GM12878 (cell line): Measurements from ENCODE around the gene THAP5. TPM values are rescaled to one million over a fixed set of nuclear protein-coding genes. Genes with fewer than 3 reads are reported as not detected.

ENCODE experiments used
- ATAC-seq: fragments of 200-7000 bp; cut with Tn5 transposase; 3 replicates; pipeline ENCODE4 v1.9.1; 2020; ENCODE audit warnings: mild to moderate bottlenecking, moderate library complexity
- BruUV-seq: library from RNA; stranded (reverse); fragments of 400-500 nt; replicated peaks from 2 replicates; lab custom pipeline; 2021; lab: Mats Ljungman, UMichigan
- CTCF ChIA-PET: fragments of 300-600 bp; sonication (Branson Sonifier 250); formaldehyde crosslinking; extraction: SDS; loops from one replicate; lab custom pipeline; 2021; ENCODE audit warnings: inconsistent platforms; lab: Yijun Ruan, JAX
- POLR2A ChIA-PET: fragments of 350-600 bp; formaldehyde crosslinking; extraction: SDS; loops from one replicate; lab custom pipeline; 2021; ENCODE audit warnings: inconsistent platforms; lab: Charles Lee
- RAD21 ChIA-PET: fragments of 300-600 bp; sonication (Branson Sonifier 250); formaldehyde crosslinking; loops from one replicate; lab custom pipeline; 2023; ENCODE audit warnings: antibody characterized with exemption; ENCODE audit not compliant: unreplicated experiment; lab: Charles Lee
- SMC1A ChIA-PET: fragments of 300-600 bp; sonication (Branson Sonifier 250); formaldehyde crosslinking; loops from one replicate; lab custom pipeline; 2023; ENCODE audit not compliant: unreplicated experiment, uncharacterized antibody; lab: Charles Lee
- DNase-seq: peaks from one replicate; pipeline ENCODE4 v3.0.0-alpha.2; 2011; ENCODE audit warnings: low read depth, low spot score
- FAIRE-seq: peaks from 3 replicates; lab custom pipeline; 2011; peaks lifted over from hg19 to GRCh38; lab: Jason Lieb, UNC
- H2AFZ ChIP-seq: 2 replicates; pipeline ENCODE4 v1.6.0; 2011; ENCODE audit warnings: low read depth, low read length, control low read depth; ENCODE audit not compliant: control insufficient read depth
- H3K27ac ChIP-seq: 2 replicates; pipeline ENCODE4 v1.5.1; 2011; ENCODE audit warnings: control low read depth; ENCODE audit not compliant: control insufficient read depth, insufficient read depth
- H3K27me3 ChIP-seq, 2 experiments: replicated peaks in 1 of 2; 2 replicates each; pipeline versions ENCODE4 v1.6.0 to v1.6.1; 2011; ENCODE audit warnings: low read length in 1 of 2; ENCODE audit not compliant: control insufficient read depth in 2 of 2, insufficient read depth in 2 of 2
- H3K36me3 ChIP-seq, 2 experiments: 2 replicates each; pipeline ENCODE4 v1.5.1; 2011; ENCODE audit warnings: low read length in 1 of 2; ENCODE audit not compliant: control insufficient read depth in 2 of 2, insufficient read depth in 2 of 2
- H3K4me1 ChIP-seq: 2 replicates; pipeline ENCODE4 v1.6.1; 2011; ENCODE audit warnings: mild to moderate bottlenecking, low read length, moderate library complexity, mixed read lengths; ENCODE audit not compliant: control insufficient read depth, insufficient read depth
- H3K4me2 ChIP-seq: 2 replicates; pipeline ENCODE4 v1.6.0; 2011; ENCODE audit warnings: control low read depth; ENCODE audit not compliant: control insufficient read depth, insufficient read depth
- H3K4me3 ChIP-seq: fragments of 200-600 bp; sonication (generic); 2 replicates; pipeline ENCODE4 v1.5.1; 2016
- H3K79me2 ChIP-seq: 2 replicates; pipeline ENCODE4 v1.6.0; 2011; ENCODE audit warnings: low read length; ENCODE audit not compliant: control insufficient read depth, insufficient read depth
- H3K9ac ChIP-seq: 2 replicates; pipeline ENCODE4 v1.8.0; 2011; ENCODE audit warnings: low read length, control low read depth, mixed read lengths; ENCODE audit not compliant: control insufficient read depth, insufficient read depth
- H3K9me3 ChIP-seq: replicated peaks from 3 replicates; pipeline ENCODE4 v1.5.1; 2011; ENCODE audit warnings: mild to moderate bottlenecking, low read length; ENCODE audit not compliant: control insufficient read depth, insufficient read depth
- H4K20me1 ChIP-seq: 2 replicates; pipeline ENCODE4 v1.6.0; 2011; ENCODE audit not compliant: control insufficient read depth, insufficient read depth
- EGR1 ChIP-seq, 2 experiments: IDR thresholded peaks; 1 replicate in 1 of 2; 2 replicates in 1 of 2; pipeline ENCODE4 v1.6.1; 2011 to 2012; ENCODE audit warnings: low read depth in 2 of 2, low read length in 2 of 2, borderline replicate concordance in 1 of 2, mild to moderate bottlenecking in 1 of 2, moderate library complexity in 1 of 2
- JUNB ChIP-seq: IDR thresholded peaks from 2 replicates; pipeline ENCODE4 v1.6.1; 2016; ENCODE audit warnings: antibody characterized with exemption, mild to moderate bottlenecking
- SREBF2 ChIP-seq: IDR thresholded peaks from 2 replicates; pipeline ENCODE4 v1.6.1; 2012; ENCODE audit warnings: mild to moderate bottlenecking, low read length
- SRF ChIP-seq, 2 experiments: IDR thresholded peaks; 2 replicates each; pipeline ENCODE4 v1.6.1; 2011; ENCODE audit warnings: low read depth in 2 of 2, low read length in 2 of 2, mild to moderate bottlenecking in 1 of 2, moderate library complexity in 1 of 2
- WGBS: methylation state at CpG from one replicate; pipeline ENCODE4 v1.1.6; 2016; ENCODE audit warnings: low lambda C conversion rate; ENCODE audit not compliant: insufficient replicate concordance, insufficient coverage; ENCODE audit errors: missing lambda C conversion rate; 5-methylcytosine and 5-hydroxymethylcytosine counted together
- in situ Hi-C: fragments of 300-500 bp; cut with MboI; formaldehyde crosslinking; loops from 9 replicates; pipeline ENCODE4 v1.14.3; 2018; ENCODE audit warnings: mixed read lengths
- intact Hi-C: fragments of 100-400 bp; cut with micrococcal nuclease; formaldehyde crosslinking; loops from one replicate; pipeline ENCODE4 v1.14.2; 2022; ENCODE audit not compliant: unreplicated experiment
- polyA plus RNA-seq, 11 experiments: library from polyadenylated mRNA; depleted of rRNA in 4 of 11; unstranded in 6 of 11; stranded (reverse) in 5 of 11; fragments of >200 nt; fragmentation: Nextera tagmentation in 4 of 11; fragmentation: Illumina TruSeq in 1 of 11; extraction: Ambion mirVana in 4 of 11; extraction: Trizol in 1 of 11; gene quantifications; 1 replicate in 1 of 11; 2 replicates in 10 of 11; pipeline versions ENCODE4 v1.2.1 to v1.2.3, GENCODE V29; 2011 to 2016; ENCODE audit warnings: inconsistent platforms in 2 of 11, missing spikeins in 2 of 11, low read depth in 1 of 11
- total RNA-seq, 4 experiments: library from RNA; depleted of rRNA in 3 of 4; stranded (reverse); fragments of >200 nt in 3 of 4; fragmentation: Illumina TruSeq in 1 of 4; extraction: Trizol in 1 of 4; gene quantifications; 2 replicates each; pipeline versions ENCODE4 v1.2.1 to v1.2.3, GENCODE V29; 2013 to 2021

Gene THAP5
- total and polyA plus RNA-seq, 10 of the 15 experiments (the other 5 are each of a cell fraction or from before 2014, with no cell fraction given) = 13.0 to 47.7 (median 24.2) TPM

DNA sequence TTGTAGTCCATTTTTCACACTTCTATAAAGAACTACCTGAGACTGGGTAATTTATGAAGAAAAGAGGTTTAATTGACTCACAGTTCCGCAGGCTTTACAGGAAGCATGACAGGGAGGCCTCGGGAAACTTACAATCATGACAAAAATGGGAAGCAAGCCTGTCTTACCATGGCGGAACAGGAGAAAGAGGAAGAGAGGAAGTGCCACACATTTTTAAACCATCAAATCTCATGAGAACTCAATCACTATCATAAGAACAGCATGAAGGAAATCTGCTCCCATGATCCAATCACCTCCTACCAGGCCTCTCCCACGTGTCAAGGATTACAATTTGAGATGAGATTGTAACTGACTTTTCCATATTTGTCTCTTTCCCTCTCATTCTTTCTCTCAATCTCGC lies 34.2 kb downstream of the THAP5 start:
- no peak for TF ChIP-seq EGR1 (IDR thresholded peaks at IDR 0.05; ENCODE audit: borderline replicate concordance in 1 of 2, low read depth in 2 of 2, low read length in 2 of 2)
- Histone ChIP-seq H2AFZ (no peak overlapping the region), H3K79me2 (no peaks in the 10 kb centered on the region), H3K9ac (no peak overlapping the region), H3K27me3 (no peaks in the 10 kb centered on the region), H3K4me2 (no peak overlapping the region), H3K9me3 (no peaks in the 10 kb centered on the region), H3K4me3 (no peak overlapping the region), H3K36me3 (no peaks in the 10 kb centered on the region), H4K20me1 (no peaks in the 10 kb centered on the region), H3K27ac (no peak overlapping the region), H3K4me1 (no peaks in the 10 kb centered on the region)
- no TSS peak for BruUV-seq
- SMC1A ChIA-PET = interaction anchor here (1.2 kb wide), 1 partner anchor 8 kb away, joined by 4 read pairs; no protein-coding TSS in a partner anchor
- whole genome bisulfite sequencing = 41% methylated on average over 5 of the region's 5 CpGs
- POLR2A ChIA-PET = no interaction called here
- DNase-seq = no peak
- ATAC-seq = no peak
- in situ Hi-C loops (no loop called here), intact Hi-C loops (no loop called here)
- CTCF ChIA-PET = no interaction called here
- FAIRE-seq = no peak
- RAD21 ChIA-PET = no interaction called here

DNA sequence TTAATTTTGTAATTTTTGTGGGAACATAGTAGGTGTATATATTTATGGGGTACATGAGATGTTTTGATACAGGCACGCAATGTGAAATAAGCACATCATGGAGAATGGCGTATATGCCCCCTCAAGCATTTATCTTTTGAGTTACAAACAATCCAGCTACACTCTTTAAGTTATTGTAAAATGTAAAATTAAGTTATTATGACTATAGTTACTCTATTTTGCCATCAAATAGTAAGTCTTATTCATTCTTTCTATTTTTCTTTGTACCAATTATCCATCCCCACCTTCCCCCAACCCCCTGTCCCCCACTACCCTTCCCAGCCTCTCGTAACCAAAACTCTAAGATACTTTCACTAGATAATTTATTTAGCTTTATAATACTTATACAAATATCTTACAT lies 35.8 kb downstream of the THAP5 start:
- Histone ChIP-seq H3K9ac (no peak overlapping the region), H3K4me1 (no peaks in the 10 kb centered on the region), H3K27ac (no peak overlapping the region), H3K27me3 (no peaks in the 10 kb centered on the region), H3K79me2 (no peaks in the 10 kb centered on the region), H3K4me2 (no peak overlapping the region), H4K20me1 (no peaks in the 10 kb centered on the region), H3K4me3 (no peak overlapping the region), H3K36me3 (no peaks in the 10 kb centered on the region), H2AFZ (no peak overlapping the region), H3K9me3 (no peaks in the 10 kb centered on the region)
- TF ChIP-seq SREBF2 (no peak), SRF (IDR thresholded peaks at IDR 0.05; ENCODE audit: low read depth in 2 of 2, low read length in 2 of 2) (no peak), JUNB (no peak)
- in situ Hi-C loops (no loop called here), intact Hi-C loops (no loop called here)
- DNase-seq = no peak
- ChIA-PET RAD21 (no interaction called here), CTCF (no interaction called here), SMC1A (interaction anchor here (1.7 to 1.8 kb wide), 2 partner anchors 18 to 20 kb away, joined by 4 to 5 read pairs; no protein-coding TSS in a partner anchor), POLR2A (interaction anchor here (0.6 kb wide), 1 partner anchor 15 kb away, joined by 5 read pairs; no protein-coding TSS in a partner anchor)
- BruUV-seq = no TSS peak
- 100% methylated on average over 3 of the region's 3 CpGs for WGBS
- no peak for FAIRE-seq
- no peak for ATAC-seq
